Tibial nerve (tissue), 4 donors: ENCODE measurements around the gene TRPV5.

Experiments
- EP300 ChIP-seq, 2 donors: sonication (generic); formaldehyde crosslinking; IDR thresholded peaks; one replicate each; pipeline ENCODE4 v1.6.1; 2017; ENCODE audit warnings: antibody characterized with exemption in 2 of 2, mild to moderate bottlenecking in 1 of 2
- POLR2A ChIP-seq, 2 donors: fragments of 450-650 bp; IDR thresholded peaks; one replicate each; pipeline ENCODE4 v1.6.1; 2017; ENCODE audit warnings: antibody characterized with exemption in 2 of 2, mild to moderate bottlenecking in 2 of 2, moderate library complexity in 2 of 2
- TF ChIP-seq, protein P1 (sequence below), 5 experiments: fragments of 200-600 bp in 3 of 5; fragments of 450-650 bp in 2 of 5; sonication (generic) in 3 of 5; IDR thresholded peaks; one replicate each; pipeline ENCODE4 v1.5.1; 2016 to 2019; ENCODE audit warnings: antibody characterized with exemption in 5 of 5, mild to moderate bottlenecking in 3 of 5, moderate library complexity in 2 of 5

- TF ChIP-seq, protein P1, sequence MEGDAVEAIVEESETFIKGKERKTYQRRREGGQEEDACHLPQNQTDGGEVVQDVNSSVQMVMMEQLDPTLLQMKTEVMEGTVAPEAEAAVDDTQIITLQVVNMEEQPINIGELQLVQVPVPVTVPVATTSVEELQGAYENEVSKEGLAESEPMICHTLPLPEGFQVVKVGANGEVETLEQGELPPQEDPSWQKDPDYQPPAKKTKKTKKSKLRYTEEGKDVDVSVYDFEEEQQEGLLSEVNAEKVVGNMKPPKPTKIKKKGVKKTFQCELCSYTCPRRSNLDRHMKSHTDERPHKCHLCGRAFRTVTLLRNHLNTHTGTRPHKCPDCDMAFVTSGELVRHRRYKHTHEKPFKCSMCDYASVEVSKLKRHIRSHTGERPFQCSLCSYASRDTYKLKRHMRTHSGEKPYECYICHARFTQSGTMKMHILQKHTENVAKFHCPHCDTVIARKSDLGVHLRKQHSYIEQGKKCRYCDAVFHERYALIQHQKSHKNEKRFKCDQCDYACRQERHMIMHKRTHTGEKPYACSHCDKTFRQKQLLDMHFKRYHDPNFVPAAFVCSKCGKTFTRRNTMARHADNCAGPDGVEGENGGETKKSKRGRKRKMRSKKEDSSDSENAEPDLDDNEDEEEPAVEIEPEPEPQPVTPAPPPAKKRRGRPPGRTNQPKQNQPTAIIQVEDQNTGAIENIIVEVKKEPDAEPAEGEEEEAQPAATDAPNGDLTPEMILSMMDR (IDR thresholded peaks at IDR 0.05), result no peak
- no peak for TF ChIP-seq POLR2A (IDR thresholded peaks at IDR 0.05)
- TF ChIP-seq EP300 (IDR thresholded peaks at IDR 0.05), result no peak
These were observed 23.5 kb downstream of the TRPV5 start for GRCh38 chr7:142910031-142910433.
